OCI-LY7 (cell line): ENCODE measurements around the gene TBC1D8.

Experiments used
- CTCF ChIP-seq: fragments of 200-600 bp; sonication (generic); conservative IDR thresholded peaks from 2 replicates; pipeline ENCODE4 v1.5.1; 2014; ENCODE audit warnings: mild to moderate bottlenecking, antibody characterized with exemption, low read length, moderate library complexity, mixed read lengths
- EZH2phosphoT487 ChIP-seq: fragments of 200-600 bp; sonication (generic); IDR thresholded peaks from 2 replicates; pipeline ENCODE4 v1.6.1; 2018; ENCODE audit warnings: low read depth, borderline replicate concordance, mild to moderate bottlenecking, mixed run types, antibody characterized with exemption, low read length, moderate library complexity, mixed read lengths

GRCh38 chr2:101037161-101037755 lies 113.9 kb downstream of the TBC1D8 start:
- TF ChIP-seq CTCF (no peak), EZH2phosphoT487 (no peak)
